ENCODE data around the gene ZNF652.
"Not testable (repeated sequence)": the region's sequence is repeated elsewhere in the genome, so short reads cannot be mapped to it uniquely, and the experiment has no call there.

ZNF652 gene

DNA sequence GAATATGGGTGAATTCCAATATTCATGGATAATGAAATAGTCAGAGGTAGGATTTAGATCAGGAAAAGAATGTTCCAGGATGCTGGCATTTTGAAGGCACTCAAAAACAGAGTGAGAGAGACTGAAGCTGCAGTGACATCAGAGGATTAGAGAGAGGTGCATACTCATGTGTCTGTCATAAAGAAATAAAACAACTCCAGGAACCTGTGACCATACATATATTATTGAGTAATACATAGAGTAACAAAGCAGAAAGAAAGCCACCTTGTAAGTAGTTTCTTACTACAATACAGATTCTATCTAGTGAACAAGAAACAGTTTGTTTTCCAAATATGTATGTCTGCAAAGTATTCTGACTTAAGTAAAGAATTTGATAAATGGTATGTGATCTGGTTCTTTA, 69.1 kb downstream of the ZNF652 start:
- no peaks in the 10 kb centered on the region for H3K27me3 ChIP-seq (ENCODE audit: control insufficient read depth, insufficient read depth, low read length)
- peaks cover under 1% of the 10 kb centered on the region for H3K36me3 ChIP-seq (ENCODE audit: control insufficient read depth, insufficient read depth, low read length)
- no peaks in the 10 kb centered on the region for H3K4me1 ChIP-seq (ENCODE audit: control insufficient read depth, insufficient read depth, low read length)
- no peak overlapping the region for H3K9ac ChIP-seq (ENCODE audit: low read depth, low read length)
- no peak overlapping the region for H3K4me3 ChIP-seq (ENCODE audit: low read depth, low read length)
- no peaks in the 10 kb centered on the region for H3K9me3 ChIP-seq (ENCODE audit: control insufficient read depth, insufficient read depth, low read length)

DNA sequence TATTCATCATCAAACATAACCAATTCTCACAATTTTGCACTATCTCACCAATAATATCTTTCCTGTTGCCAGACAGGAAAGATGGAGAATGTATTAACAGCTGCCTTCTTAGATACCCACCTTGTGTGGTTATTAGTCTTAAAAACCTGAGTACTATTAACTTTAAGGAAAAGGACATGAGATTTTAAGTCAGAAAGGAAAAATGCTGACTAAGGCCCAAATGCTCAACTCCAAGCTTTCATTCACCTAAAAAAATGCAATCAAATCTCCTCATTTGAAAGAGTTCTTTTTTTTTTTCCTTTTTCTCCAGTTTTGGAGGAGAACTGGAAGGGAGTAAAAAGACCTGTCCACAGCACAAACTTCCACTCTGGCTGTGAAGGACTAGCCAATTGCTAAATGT, 70.1 kb downstream of the ZNF652 start:
- no peak overlapping the region for H3K9ac ChIP-seq (ENCODE audit: low read depth, low read length)
- no peaks in the 10 kb centered on the region for H3K27me3 ChIP-seq (ENCODE audit: control insufficient read depth, insufficient read depth, low read length)
- no peak overlapping the region for H3K4me3 ChIP-seq (ENCODE audit: low read depth, low read length)
- no peaks in the 10 kb centered on the region for H3K36me3 ChIP-seq (ENCODE audit: control insufficient read depth, insufficient read depth, low read length)
- no peaks in the 10 kb centered on the region for H3K4me1 ChIP-seq (ENCODE audit: control insufficient read depth, insufficient read depth, low read length)
- no peaks in the 10 kb centered on the region for H3K9me3 ChIP-seq (ENCODE audit: control insufficient read depth, insufficient read depth, low read length)

DNA sequence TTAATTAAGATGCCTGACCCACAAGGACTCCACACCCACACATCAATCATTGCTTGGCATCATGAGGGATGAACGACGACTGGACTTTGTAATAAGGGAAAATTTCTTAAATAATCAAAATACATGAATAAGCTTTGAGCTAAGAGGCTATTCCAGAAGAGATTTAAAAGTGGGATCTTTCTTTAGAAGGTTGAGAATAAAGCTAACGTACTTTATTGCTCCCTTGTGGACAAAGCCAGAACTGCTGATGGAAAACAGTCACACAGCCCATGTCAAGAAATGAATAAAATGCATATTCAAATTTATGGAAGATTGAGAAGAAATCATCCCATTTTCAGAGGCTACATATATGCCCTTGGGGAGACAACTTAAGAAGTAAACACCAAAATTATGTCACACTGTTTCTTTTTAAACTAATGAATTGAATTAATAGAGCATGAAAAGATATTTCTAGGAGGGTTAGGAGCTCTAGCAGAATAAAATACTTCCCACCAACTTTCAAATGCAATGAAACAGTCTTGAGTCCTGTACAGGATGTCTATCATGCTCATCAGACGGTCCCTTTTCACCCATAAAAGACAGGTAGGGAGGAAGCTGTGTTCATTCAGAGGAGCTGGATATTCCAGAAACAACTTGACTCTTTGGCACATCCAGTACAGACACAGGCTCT, 71.2 kb downstream of the ZNF652 start:
- Histone ChIP-seq H3K4me1 (ENCODE audit: control insufficient read depth, insufficient read depth, low read length) (no peaks in the 10 kb centered on the region), H3K9me3 (ENCODE audit: control insufficient read depth, insufficient read depth, low read length) (no peaks in the 10 kb centered on the region)

DNA sequence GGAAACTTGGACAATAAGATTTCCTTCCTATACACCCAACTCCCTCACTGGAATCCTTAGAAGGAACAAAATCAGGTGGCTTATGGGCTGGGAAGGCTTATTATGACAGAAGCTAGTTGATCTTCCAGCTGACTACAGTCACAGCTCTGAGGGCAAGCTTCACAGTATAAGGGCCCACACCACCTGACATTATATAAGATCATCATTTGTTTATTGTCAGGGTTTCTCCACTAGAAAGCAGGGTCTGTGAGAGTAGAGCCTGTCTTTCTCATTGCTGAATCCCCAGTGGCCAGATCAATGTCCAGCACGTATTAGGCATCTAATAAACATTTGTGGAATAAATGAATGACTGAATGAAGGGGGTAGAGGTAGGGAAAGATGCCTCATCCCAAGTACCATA, 73.7 kb downstream of the ZNF652 start:
- Histone ChIP-seq H3K4me3 (ENCODE audit: low read depth, low read length) (no peak overlapping the region), H3K9me3 (ENCODE audit: control insufficient read depth, insufficient read depth, low read length) (no peaks in the 10 kb centered on the region), H3K4me1 (ENCODE audit: control insufficient read depth, insufficient read depth, low read length) (no peaks in the 10 kb centered on the region), H3K36me3 (ENCODE audit: control insufficient read depth, insufficient read depth, low read length) (no peaks in the 10 kb centered on the region), H3K9ac (ENCODE audit: low read depth, low read length) (no peak overlapping the region), H3K27me3 (ENCODE audit: control insufficient read depth, insufficient read depth, low read length) (no peaks in the 10 kb centered on the region)

More for the DNA sequence above, 71.2 kb downstream of the ZNF652 start:
- Histone ChIP-seq H3K27me3 (ENCODE audit: control insufficient read depth, insufficient read depth, low read length) (no peaks in the 10 kb centered on the region), H3K9ac (ENCODE audit: low read depth, low read length) (no peak overlapping the region), H3K36me3 (ENCODE audit: control insufficient read depth, insufficient read depth, low read length) (no peaks in the 10 kb centered on the region), H3K4me3 (ENCODE audit: low read depth, low read length) (no peak overlapping the region)

DNA sequence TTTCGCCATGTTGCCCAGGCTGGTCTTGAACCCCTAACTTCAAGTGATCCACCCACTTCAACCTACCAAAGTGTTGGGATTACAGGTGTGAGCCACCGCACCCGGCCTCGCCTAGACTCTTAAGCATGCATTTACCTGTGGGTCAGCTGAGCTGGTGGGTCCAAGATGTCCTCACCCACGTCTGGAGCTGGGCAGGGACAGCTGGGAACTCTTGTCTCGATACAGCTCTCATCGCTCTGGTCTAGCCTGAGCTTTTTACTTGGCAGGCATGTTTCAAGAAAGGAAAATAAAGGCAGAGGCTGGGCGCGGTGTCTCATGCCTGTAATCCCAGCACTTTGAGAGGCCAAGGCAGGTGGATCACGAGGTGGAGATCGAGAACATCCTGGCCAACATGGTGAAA, 74.6 kb downstream of the ZNF652 start:
- no peak overlapping the region for H3K4me3 ChIP-seq (ENCODE audit: low read depth, low read length)
- no peaks in the 10 kb centered on the region for H3K4me1 ChIP-seq (ENCODE audit: control insufficient read depth, insufficient read depth, low read length)
- no peak overlapping the region for H3K9ac ChIP-seq (ENCODE audit: low read depth, low read length)
- H3K36me3 ChIP-seq (ENCODE audit: control insufficient read depth, insufficient read depth, low read length): no peaks in the 10 kb centered on the region
- no peaks in the 10 kb centered on the region for H3K27me3 ChIP-seq (ENCODE audit: control insufficient read depth, insufficient read depth, low read length)
- no peaks in the 10 kb centered on the region for H3K9me3 ChIP-seq (ENCODE audit: control insufficient read depth, insufficient read depth, low read length)

DNA sequence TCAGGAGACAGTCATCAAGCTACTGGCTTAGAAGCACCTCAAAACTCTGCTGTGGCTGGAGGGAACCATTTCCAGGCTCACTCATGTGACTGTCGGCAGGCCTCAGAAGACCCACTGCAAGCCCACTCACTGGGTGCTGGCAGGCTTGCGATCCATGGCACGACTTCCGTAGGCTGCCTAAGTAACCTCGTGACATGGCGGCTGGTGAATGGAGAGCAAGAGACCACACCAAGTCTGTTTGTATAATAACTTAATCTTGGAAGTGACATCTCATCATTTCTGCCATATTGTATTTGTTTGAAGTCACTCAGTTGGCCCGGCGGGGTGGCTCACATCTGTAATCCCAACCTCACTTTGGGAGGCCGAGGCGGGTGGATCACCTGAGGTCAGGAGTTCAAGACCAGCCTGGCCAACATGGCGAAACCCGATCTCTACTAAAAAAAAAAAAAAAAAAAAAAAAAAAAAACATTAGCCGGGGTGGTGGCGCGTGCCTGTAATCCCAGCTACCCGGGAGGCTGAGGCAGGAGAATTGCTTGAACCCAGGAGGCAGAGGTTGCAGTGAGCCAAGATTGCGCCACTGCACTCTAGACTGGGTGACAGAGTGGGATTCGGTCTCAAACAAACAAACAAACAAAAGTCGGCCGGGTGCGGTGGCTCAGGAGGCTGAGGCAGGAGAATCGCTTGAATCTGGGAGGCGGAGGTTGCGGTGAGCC, 75.6 kb downstream of the ZNF652 start:
- H3K9ac ChIP-seq (ENCODE audit: low read depth, low read length); H3K4me1 ChIP-seq (ENCODE audit: control insufficient read depth, insufficient read depth, low read length); H3K9me3 ChIP-seq (ENCODE audit: control insufficient read depth, insufficient read depth, low read length); H3K4me3 ChIP-seq (ENCODE audit: low read depth, low read length); H3K36me3 ChIP-seq (ENCODE audit: control insufficient read depth, insufficient read depth, low read length); H3K27me3 ChIP-seq (ENCODE audit: control insufficient read depth, insufficient read depth, low read length): not testable (repeated sequence)

DNA sequence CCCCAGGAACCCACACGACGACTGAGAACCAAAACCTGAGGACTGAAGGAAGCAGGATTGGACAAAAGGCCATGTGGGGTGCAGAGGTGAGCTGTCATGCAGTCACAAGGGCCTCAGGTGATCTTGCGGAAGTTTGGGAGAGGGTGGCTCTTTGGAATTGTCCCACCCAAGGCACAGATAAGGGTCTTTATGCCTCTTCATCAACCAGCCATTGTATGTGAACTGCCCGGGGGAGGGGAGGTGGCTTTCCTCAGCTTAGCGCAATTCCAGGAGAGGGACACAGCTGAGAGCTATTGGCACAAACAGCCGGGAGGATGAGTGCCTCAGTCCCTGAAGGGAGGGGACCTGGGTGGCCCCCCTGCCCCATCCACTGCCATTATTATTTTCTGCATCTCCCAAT, 76.3 kb downstream of the ZNF652 start:
- H3K27me3 ChIP-seq (ENCODE audit: control insufficient read depth, insufficient read depth, low read length): no peaks in the 10 kb centered on the region
- H3K36me3 ChIP-seq (ENCODE audit: control insufficient read depth, insufficient read depth, low read length): no peaks in the 10 kb centered on the region
- no peak overlapping the region for H3K9ac ChIP-seq (ENCODE audit: low read depth, low read length)
- no peaks in the 10 kb centered on the region for H3K9me3 ChIP-seq (ENCODE audit: control insufficient read depth, insufficient read depth, low read length)
- H3K4me1 ChIP-seq (ENCODE audit: control insufficient read depth, insufficient read depth, low read length): no peaks in the 10 kb centered on the region
- no peak overlapping the region for H3K4me3 ChIP-seq (ENCODE audit: low read depth, low read length)

DNA sequence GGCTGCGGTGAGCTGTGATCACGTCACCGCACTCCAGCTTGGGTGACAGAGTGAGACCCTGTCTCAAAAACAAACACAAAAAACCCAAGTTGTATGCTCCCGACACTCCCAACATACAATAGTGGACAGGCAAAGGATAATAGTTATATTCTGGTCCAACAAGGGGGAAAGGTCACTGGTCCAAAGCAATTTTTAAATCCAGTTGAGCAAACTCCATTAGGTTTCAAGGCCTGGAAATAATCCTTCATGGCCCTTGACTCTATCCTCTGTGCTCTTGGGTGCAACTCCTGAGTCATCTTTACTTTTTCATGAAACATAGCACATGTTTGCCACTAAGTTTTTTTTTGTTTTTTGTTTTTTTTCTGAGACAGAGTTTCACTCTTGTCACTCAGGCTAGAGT, 81.1 kb downstream of the ZNF652 start:
- H3K9me3 ChIP-seq (ENCODE audit: control insufficient read depth, insufficient read depth, low read length): no peaks in the 10 kb centered on the region
- H3K36me3 ChIP-seq (ENCODE audit: control insufficient read depth, insufficient read depth, low read length): no peaks in the 10 kb centered on the region
- H3K9ac ChIP-seq (ENCODE audit: low read depth, low read length): no peak overlapping the region
- no peak overlapping the region for H3K4me3 ChIP-seq (ENCODE audit: low read depth, low read length)
- H3K27me3 ChIP-seq (ENCODE audit: control insufficient read depth, insufficient read depth, low read length): no peaks in the 10 kb centered on the region
- H3K4me1 ChIP-seq (ENCODE audit: control insufficient read depth, insufficient read depth, low read length): no peaks in the 10 kb centered on the region

DNA sequence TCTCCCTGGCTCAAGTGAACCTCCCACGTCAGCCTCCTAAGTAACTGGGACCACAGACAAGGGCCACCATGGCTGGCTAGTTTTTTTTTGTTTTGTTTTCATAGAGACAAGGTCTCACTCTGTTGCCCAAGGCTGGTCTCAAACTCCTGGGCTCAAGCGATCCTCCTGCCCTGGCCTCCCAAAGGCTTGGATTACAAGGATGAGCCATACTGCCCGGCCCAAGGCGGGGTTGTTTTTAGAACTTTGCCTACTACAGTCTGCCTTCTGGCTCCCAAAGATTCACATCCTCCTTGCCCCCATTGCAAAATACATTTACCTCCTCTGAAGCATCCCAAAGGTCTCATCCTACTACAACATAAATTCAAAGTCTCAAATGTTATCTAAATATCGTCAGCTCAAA, 82.0 kb downstream of the ZNF652 start:
- Histone ChIP-seq H3K4me3 (ENCODE audit: low read depth, low read length) (no peak overlapping the region), H3K27me3 (ENCODE audit: control insufficient read depth, insufficient read depth, low read length) (no peaks in the 10 kb centered on the region)

DNA sequence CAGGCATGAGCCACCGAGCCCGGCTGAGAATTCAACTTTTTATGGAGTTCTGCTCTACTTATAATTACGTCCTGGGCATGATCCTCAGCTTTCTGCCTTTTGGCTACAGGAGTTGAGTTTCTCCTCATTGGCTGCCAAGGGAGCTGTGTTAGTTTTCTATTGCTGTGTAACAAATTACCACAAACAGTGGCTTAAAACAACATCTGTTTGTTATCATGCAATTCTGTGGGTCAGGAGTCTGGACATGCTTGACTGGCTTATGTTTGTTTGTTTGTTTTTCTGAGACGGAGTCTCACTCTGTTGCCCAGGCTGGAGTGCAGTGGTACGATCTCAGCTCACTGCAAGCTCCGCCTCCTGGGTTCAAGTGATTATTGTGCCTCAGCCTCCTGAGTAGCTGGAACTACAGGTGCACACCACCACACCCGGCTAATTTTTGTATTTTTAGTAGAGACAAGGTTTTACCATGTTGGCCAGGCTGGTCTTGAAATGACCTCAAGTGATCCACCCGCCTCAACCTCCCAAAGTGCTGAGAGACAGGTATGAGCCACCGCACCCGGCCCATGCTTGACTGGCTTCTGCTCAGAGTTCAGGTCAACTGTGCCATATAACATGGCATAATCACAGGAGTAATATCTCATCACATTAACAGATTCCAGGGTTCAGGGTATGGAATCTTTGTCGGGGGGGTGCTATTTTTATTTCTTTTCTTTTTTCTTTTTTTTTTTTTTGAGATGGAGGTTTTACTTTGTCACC, 82.6 kb downstream of the ZNF652 start:
- H3K4me1 ChIP-seq (ENCODE audit: control insufficient read depth, insufficient read depth, low read length); H3K27me3 ChIP-seq (ENCODE audit: control insufficient read depth, insufficient read depth, low read length); H3K9ac ChIP-seq (ENCODE audit: low read depth, low read length); H3K4me3 ChIP-seq (ENCODE audit: low read depth, low read length); H3K36me3 ChIP-seq (ENCODE audit: control insufficient read depth, insufficient read depth, low read length); H3K9me3 ChIP-seq (ENCODE audit: control insufficient read depth, insufficient read depth, low read length): not testable (repeated sequence)

More for the DNA sequence above, 82.0 kb downstream of the ZNF652 start:
- H3K9me3 ChIP-seq (ENCODE audit: control insufficient read depth, insufficient read depth, low read length): no peaks in the 10 kb centered on the region
- H3K36me3 ChIP-seq (ENCODE audit: control insufficient read depth, insufficient read depth, low read length): no peaks in the 10 kb centered on the region
- H3K4me1 ChIP-seq (ENCODE audit: control insufficient read depth, insufficient read depth, low read length): no peaks in the 10 kb centered on the region
- H3K9ac ChIP-seq (ENCODE audit: low read depth, low read length): no peak overlapping the region

DNA sequence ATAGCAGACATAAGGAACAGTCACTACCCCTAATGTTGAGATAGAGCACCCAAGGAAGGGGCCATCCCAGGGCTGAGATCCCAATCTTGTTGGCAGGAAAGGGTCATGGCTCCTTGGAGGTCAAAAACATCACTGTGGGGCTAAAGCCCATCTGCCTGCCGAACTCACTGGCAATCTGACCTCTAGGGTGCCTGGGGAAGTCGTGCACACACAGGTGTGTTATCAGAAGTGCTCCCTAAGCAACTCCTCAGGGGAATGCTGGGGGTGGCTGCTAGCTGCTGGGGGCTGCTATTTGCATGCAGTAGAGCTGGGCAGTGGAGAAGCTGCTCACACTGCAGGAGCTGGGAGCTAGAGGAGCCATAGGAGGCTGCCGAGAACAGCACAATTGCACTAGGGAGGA, 84.0 kb downstream of the ZNF652 start:
- Histone ChIP-seq H3K9me3 (ENCODE audit: control insufficient read depth, insufficient read depth, low read length) (no peaks in the 10 kb centered on the region), H3K4me1 (ENCODE audit: control insufficient read depth, insufficient read depth, low read length) (no peaks in the 10 kb centered on the region), H3K9ac (ENCODE audit: low read depth, low read length) (no peak overlapping the region), H3K4me3 (ENCODE audit: low read depth, low read length) (no peak overlapping the region), H3K27me3 (ENCODE audit: control insufficient read depth, insufficient read depth, low read length) (no peaks in the 10 kb centered on the region), H3K36me3 (ENCODE audit: control insufficient read depth, insufficient read depth, low read length) (no peaks in the 10 kb centered on the region)

DNA sequence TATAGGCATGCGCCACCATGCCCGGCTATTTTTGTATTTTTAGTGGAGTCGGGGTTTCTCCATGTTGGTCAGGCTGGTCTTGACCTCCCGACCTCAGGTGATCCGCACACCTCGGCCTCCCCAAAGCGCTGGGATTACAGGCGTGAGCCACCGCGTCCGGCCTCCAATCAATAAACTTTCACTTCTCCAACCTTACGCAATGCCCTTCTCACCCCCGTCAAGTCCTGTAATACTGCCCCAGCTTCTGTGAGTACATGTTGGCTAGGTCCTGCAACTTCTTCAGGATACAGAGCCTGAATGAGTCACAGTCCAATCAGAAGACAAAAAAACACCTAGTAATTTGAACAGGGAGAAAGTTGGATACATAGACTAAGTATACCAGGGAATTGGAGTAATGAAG, 84.4 kb downstream of the ZNF652 start:
- Histone ChIP-seq H3K36me3 (ENCODE audit: control insufficient read depth, insufficient read depth, low read length) (no peaks in the 10 kb centered on the region), H3K9me3 (ENCODE audit: control insufficient read depth, insufficient read depth, low read length) (no peaks in the 10 kb centered on the region), H3K4me1 (ENCODE audit: control insufficient read depth, insufficient read depth, low read length) (no peaks in the 10 kb centered on the region), H3K9ac (ENCODE audit: low read depth, low read length) (no peak overlapping the region), H3K4me3 (ENCODE audit: low read depth, low read length) (no peak overlapping the region), H3K27me3 (ENCODE audit: control insufficient read depth, insufficient read depth, low read length) (no peaks in the 10 kb centered on the region)

Data from iPS-15b (cell line).